ENCODE measurements around the gene DCAF15.
"Not testable (repeated sequence)": the region's sequence is repeated elsewhere in the genome, so short reads cannot be mapped to it uniquely, and the experiment has no call there.

DCAF15 gene

GRCh38 chr19:13960863-13961784 lies 8.8 kb downstream of the DCAF15 start:
- DNase-seq: no peak

GRCh38 chr19:13961826-13962698 lies 9.8 kb downstream of the DCAF15 start:
- DNase-seq: no peak

GRCh38 chr19:13962699-13963602 lies 10.6 kb downstream of the DCAF15 start:
- DNase-seq: no peak

GRCh38 chr19:13963603-13964105 lies 11.3 kb downstream of the DCAF15 start:
- DNase-seq: no peak

GRCh38 chr19:13964776-13965175 lies 12.5 kb downstream of the DCAF15 start:
- no peak for DNase-seq

GRCh38 chr19:13965377-13965896 lies 13.1 kb downstream of the DCAF15 start:
- DNase-seq: no peak

- no peak for DNase-seq
Measured at GRCh38 chr19:13965926-13966683, 13.8 kb downstream of the DCAF15 start.

GRCh38 chr19:13966684-13967128 lies 14.4 kb downstream of the DCAF15 start:
- no peak for DNase-seq

GRCh38 chr19:13967206-13967605 lies 14.9 kb downstream of the DCAF15 start:
- DNase-seq: not testable (repeated sequence)

GRCh38 chr19:13968383-13968935 lies 16.1 kb downstream of the DCAF15 start:
- no peak for DNase-seq

- DNase-seq: no peak
Measured at GRCh38 chr19:13968999-13969398, 16.7 kb downstream of the DCAF15 start.

- no peak for DNase-seq
Measured at GRCh38 chr19:13969897-13970296, 17.6 kb downstream of the DCAF15 start.

- DNase-seq: not testable (repeated sequence)
Measured at GRCh38 chr19:13971868-13972267, 19.6 kb downstream of the DCAF15 start.

GRCh38 chr19:13972368-13973155 lies 20.3 kb downstream of the DCAF15 start:
- DNase-seq: no peak

- DNase-seq: not testable (repeated sequence)
Measured at GRCh38 chr19:13973479-13973878, 21.2 kb downstream of the DCAF15 start.

- peak in 2 of 5 experiments; percentile 29 to 70 for DNase-seq
Measured at GRCh38 chr19:13974073-13974472, 21.8 kb downstream of the DCAF15 start.

GRCh38 chr19:13975870-13976269 lies 23.6 kb downstream of the DCAF15 start:
- DNase-seq: no peak

GRCh38 chr19:13976446-13976845 lies 24.1 kb downstream of the DCAF15 start:
- no peak for DNase-seq

GRCh38 chr19:13977803-13978202 lies 25.5 kb downstream of the DCAF15 start:
- DNase-seq: no peak

Data from T-helper 2 cell (primary cell).